ENCODE data around the gene VDAC2.

VDAC2 gene

GRCh38 chr10:75254739-75255138, 44.1 kb downstream of the VDAC2 start:
- no peak for DNase-seq

GRCh38 chr10:75260990-75261389, 50.4 kb downstream of the VDAC2 start:
- DNase-seq: no peak

- no peak for DNase-seq
Measured at GRCh38 chr10:75261813-75262705, 51.5 kb downstream of the VDAC2 start.

GRCh38 chr10:75263806-75264205, 53.2 kb downstream of the VDAC2 start:
- no peak for DNase-seq

DNA sequence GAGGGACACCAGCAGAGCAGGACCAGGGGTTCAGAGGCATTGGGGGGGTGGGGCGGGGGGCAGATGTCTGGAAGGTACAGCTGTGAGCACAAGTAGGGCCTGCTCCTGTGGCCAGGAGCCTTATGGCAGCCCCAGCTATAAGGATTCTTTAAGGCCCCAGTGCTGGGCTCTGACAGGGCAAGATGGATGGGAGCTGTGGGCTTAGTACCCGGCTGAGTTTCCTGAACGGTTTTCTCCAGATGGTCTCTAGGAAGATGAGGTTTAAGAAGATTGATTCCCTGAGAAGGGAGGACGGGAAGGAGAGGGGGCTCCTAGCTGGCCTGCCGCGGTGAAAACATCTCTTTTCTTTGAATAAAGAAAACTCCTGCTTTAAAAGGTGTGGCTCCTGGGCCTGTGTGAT, 55.3 kb downstream of the VDAC2 start:
- DNase-seq: no peak

DNA sequence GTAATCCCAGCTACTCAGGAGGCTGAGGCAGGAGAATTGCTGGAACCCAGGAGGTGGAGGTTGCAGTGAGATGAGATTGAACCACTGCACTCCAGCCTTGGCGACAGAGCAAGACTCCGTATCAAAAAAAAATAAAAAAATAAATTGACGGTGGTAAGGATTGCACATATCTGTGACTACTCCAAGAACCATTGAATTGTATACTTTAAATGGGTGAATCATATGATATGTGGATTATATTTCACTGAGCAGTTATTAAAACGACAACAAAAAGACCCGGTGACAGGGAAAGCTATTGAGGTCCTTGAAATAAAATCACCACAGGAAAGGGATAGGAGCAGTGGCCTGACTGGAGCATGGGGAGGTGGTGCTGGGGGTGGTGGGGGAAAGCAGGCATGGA, 56.3 kb downstream of the VDAC2 start:
- DNase-seq: no peak

GRCh38 chr10:75269605-75270004, 59.0 kb downstream of the VDAC2 start:
- DNase-seq: no peak

DNA sequence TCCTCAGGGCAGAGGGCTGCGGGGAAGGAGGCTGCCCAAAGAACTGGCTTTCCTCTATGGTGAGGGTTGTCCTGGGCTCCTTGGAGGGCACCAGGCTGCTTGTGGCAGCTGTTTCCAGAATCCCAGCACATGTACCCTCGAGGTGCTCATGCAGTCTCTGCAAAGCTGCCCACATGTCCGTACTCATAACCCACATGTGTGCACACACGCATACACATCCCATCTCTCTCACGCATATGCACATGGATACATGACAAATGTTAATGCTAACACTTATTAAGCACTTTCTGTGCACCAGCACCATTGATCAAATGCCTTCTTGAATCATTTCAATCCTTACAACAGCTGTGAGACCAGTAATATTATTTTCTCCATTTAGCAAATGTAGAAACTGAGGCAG, 61.5 kb downstream of the VDAC2 start:
- no peak for DNase-seq

- no peak for DNase-seq
Measured at GRCh38 chr10:75272896-75273295, 62.3 kb downstream of the VDAC2 start.

DNA sequence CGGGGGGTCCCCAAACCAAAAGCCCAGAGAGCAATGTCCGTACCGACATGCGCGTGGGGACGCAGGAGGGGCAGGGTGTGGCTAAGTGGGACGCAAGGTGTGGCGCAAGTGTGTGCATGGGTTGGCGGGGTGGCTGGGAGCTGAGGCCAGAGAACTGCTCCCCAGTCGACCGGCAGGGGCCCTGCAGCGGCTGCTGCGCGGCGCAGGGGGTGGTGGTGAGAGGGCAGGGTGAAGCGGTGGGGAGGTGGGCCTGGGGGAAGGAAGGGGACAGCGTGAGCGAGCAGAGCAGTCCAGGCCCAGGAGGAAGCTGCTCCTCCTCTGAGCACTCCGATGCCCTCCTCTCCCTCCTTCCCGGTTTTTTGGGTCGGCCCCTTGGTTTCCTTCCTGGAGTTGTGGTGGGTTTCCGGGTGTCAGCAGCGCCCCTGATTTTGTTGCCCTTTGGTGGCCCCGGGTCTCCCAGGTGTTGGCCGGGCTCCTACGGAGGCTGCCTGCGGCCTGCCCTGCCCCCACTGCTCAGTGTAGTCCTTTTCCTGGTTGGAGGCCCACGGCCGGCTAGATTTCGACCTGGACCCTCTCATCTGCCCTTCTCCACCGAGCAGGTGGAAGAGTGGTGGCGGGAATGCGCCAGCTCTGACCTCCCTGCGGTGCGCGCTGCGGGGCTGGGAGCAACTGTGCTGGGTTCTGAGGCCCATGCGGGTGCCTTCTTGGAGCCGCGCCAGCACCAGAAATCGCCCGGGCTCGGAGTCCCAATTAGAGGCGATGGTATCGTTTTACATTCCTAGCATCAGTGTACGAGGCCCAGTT, 65.7 kb downstream of the VDAC2 start:
- DNase-seq: no peak

GRCh38 chr10:75280236-75280635, 69.6 kb downstream of the VDAC2 start:
- DNase-seq: no peak
